Activated CD4-positive, alpha-beta T cell treated with anti-CD3 and anti-CD28 coated beads, Interleukin-10, Interleukin-2, amounts not matched to agents 100 ng/mL and 50 ng/mL, durations not matched to agents 16 hours and 8 hours (primary cell): Measurements from ENCODE around the gene ZNF423.
A peak's percentile ranks its signal among the peaks of the same experiment; 100 is the strongest.

Source experiments
- DNase-seq: peaks from one replicate; pipeline ENCODE4 v3.0.0-alpha.2; 2020

The ZNF423 gene

DNA sequence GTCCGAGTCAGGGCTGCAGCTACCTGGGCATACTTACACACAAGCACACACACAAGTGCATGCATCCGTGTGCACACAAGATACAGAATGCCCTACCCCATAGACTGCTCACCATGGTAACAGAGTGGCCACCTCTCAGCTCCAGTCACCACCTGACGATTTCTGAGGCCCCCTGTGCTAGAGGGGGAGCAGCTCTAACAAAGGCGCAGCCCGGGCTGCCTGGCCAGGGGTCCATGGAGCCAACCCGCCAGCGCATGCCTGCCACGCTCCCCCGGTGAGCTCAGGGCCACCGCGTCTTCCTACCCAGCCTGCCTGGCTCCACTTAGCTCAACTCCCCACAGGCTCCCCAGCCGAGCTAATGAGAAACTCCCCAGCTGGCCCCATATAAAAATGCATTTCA, 75.5 kb downstream of the ZNF423 start:
- DNase-seq: no peak

DNA sequence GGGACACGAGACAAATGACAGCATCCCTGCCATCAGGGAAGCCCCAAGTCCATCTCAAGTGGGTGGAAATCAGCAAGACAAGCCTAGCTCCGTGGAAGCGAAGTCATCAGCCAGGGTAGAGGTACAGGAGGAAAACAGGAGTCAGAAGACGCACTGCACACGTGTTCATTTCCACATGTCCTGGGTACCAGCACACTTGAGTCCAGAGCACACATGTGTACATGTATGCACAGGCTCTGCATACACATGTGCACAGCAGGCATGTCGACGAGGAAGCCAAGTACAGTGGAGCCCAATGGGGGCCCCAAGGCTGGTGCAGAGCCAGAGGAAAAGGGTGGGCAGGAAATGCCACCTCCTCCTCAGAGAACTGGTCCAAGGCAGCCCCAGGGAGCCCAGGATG, 75.9 kb downstream of the ZNF423 start:
- DNase-seq: no peak

DNA sequence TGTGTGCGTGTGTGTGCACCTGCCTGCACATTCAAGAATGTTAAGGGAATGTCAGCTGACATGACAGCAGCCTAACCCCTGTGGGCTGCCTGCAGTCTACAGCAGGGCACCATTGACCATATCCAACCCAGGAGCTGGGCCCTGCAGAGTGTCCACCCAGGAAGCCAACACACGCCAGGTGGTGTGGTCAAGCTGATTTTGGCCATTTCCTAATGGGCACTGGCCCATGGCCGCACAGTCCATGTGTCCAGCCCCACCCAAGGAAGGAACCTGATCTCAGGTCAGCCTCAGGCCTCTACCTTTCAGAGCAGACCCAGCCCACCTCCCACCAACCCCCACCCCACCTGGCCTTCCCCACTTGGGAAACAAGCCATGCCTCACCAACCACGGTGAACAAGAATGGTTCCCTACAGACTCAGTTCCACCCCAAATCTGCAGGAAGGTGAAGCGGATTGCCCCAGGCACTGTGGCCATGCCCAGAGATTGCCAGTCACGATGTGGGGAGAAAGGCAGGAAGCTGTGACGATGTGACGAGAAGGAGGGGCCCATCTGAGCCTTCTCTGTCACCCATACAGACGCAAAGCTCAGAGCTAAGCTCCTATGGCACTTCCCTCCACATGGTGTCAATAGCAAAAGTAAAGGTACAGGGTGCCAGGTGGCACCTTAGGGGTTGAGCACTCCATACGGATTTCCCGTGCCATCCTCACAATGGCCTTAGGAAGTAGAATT, 77.5 kb downstream of the ZNF423 start:
- DNase-seq: no peak

DNA sequence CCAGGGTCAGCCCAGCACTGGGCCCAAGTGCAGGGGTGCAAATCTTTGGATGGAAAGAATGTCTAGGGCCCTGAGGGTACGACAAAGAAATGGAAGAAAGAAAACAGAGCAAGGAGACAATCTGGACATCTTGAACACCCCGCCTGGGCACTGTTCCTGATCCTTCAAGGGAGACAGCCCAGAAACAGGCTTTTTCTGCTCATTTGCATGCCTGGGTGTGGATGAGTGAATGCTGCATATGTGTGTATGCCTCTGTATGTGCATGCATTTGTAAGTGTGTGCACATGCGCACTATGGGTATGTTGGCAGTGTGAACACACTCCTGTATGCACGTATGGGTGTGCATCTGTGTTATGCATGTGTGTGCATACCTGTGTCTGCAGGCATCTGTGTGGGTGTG, 79.2 kb downstream of the ZNF423 start:
- DNase-seq: no peak

DNA sequence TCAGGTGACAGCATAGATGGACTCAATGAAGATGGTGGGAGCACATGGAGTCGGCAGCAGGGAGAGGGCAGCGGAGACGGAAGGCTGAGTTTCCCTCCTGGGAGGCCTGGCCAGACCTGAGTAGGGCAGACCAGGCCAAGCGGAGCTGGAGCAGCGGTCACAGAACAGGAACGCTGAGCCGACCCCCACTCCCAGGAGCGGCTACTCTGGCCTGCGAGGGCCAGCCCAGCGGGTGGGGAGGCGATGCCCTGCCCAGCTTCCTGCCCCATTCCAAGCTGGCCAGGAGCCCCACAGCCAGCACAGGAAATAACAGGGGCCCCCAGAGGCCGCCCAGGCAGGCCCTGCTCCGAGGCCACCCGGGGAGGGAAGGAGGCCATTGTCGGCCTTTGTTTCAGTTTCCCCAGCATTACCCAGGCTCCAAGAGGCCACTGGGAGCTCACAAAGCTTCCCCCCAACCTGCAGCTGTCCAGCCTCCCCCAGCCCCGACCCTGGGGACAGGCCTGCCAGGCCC, 79.8 kb downstream of the ZNF423 start:
- DNase-seq: no peak

DNA sequence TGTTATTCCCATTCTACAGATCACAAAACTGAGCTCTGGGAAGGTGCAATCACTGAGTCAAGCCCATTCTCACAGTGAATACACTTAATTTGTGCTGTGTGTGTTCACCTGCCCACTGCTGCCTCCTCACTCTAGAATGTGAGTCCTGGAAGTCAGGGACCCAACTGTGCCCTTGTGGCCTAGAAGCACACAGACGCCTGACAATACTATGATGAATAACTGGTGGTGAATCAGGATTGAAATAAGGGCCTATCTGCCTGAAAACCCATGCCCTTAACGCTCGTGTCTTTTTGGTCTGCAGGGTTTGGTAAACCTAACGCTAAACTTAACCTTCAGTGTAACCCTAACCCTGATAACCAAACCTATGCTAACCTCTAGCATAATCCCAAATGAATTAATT, 80.3 kb downstream of the ZNF423 start:
- DNase-seq: no peak

DNA sequence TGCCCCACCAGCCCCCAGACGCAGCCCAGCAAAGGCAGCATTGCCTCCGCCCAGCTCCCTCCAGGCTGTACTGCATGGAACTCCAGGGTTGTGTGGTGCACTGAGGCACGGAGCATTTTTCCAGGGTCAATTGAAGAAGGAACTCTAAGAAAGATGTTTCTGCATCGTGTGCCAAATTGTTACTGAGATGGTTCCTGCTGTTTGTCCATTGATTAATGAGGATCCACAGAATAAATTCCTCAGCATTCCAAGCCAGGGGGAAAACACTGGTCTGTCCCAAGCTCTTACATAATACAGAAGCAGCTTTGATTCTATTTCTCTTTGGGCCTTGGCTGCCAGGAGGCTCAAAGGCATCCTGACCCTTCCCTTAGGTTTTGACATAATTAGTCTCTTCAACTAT, 80.9 kb downstream of the ZNF423 start:
- DNase-seq: no peak

DNA sequence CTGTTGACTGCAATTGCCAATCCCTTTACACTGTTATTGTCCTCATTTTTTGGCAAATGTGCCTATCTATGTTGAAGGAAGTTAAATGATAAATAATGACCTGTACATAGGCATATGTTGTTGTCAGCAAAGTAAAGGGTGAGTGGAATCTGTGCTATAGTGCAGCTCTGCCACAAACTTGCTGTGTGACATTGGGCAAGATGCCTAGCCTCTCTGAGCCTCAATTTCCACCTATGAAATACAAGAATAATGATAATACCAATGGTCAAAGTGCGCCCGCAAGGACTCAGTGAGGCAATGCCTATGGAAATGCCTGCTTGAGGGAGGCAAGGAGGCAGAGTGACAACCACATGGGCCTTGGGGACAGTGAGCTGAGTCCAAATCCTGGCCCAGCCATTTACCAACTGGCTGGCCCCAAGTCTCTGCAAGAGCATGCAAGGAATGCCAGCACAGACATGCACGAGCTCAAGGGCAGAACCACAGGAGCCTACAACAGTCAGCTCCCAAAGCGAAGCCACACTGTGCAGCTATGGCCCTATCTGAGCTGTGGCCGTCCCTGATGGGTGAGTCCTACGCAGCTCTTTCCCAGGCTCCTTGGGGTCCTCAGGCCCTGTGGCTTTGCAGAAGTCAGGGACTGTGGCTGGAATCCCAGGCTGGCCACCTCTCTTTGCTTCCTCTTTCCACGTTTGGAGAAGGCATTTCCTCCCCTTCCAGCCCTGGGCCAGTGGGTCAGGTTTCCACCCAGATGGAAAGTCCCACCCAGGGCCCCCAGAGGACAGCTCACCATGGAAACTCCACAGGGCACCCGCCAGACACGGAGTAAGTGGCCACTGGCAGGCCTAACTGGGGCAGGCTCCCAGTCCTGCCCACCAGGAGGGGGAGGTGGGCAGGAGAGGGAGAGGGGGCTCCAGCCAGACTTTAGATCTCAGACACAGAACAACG, 82.1 kb downstream of the ZNF423 start:
- DNase-seq: no peak

DNA sequence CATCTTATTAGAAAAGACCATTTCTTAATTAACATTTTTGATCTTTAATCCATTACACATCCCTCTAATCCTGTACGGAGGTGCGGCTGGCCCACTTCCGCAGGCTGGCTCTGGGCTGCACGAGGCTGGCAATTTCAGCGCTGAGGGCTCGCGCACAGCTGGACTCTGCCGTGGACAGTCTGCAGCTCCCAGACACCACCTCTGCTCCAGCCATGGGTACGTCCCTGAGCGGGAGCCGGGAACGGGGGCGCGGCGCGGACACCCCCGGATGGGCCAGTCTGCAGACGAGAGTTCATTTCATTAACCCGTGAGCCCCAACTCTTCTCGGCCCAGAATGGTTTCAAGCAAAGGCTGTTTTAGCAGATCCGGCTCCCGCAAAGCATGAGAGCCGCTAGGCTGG, 87.9 kb downstream of the ZNF423 start:
- DNase-seq: no peak

DNA sequence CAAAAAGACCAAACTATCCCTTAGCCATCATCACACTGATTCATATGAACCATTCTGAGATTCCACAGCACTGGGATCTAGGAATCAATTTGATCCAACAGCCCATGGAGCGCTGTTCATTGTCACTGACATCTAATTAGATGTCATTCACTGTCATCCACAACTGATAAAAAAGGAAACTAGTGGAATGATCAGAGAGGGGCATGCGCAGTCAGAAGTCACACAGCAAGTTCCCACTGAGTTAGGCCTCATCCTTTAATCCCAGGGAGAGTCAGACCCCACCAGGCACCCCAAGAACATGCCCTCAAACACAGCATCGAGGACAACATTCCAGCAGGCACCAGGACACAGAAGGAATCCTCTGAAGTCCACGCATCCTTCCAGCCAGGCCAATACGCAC, 88.5 kb downstream of the ZNF423 start:
- no peak for DNase-seq

DNA sequence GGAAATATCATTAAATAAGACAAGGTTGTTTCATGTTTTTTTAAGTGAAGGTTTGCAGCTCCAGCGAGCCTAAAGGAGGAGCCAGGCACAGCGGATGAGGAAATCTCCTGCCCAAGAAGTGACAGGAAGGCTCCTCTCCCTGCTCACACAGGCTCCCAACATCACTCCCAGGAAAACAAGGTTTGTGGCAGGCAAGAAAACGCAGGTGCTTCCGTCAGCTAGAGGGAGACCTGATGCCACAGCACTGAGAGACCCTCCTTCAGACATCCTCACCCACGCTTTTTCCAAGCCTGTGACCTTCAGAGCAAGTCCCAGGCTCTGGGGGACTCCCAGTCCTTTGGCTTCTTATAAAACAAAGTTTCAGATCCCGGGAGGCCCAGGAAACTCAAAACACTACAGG, 89.7 kb downstream of the ZNF423 start:
- no peak for DNase-seq

DNA sequence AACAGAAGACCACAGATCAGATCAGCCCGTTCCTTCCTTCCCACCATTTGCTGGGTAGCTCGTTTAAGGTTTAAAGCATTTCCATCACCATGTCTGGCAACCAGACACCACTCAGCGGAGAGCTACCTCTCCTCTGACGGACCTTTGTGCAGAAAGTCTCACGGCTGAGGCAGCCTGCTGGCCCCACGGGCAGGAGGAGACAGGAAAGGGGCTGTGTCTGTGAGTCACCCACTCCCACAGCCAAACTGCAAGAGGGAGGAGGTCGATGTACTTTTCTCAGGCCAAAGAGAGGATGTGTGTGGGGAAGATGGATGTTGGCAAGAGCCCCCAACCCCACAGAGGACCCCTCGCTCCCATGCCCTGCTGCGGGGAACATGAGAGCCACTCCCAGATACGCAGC, 92.1 kb downstream of the ZNF423 start:
- DNase-seq: no peak

DNA sequence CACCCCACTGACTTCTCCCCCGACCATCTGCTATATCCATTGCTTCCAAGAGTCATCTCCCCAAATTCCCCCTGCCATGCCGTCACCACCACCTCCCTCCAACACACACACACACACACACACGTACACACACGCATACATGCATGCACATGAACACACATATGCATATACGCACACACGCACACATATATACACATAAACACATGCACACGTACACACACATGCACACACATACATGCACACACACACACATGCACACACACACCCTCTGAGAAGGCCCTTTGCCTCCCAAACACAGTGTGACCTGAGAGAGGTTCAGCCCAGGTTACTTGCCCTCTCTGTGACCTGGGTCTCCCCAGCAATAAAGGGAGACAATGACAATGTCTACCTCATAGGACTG, 95.1 kb downstream of the ZNF423 start:
- DNase-seq: no peak

DNA sequence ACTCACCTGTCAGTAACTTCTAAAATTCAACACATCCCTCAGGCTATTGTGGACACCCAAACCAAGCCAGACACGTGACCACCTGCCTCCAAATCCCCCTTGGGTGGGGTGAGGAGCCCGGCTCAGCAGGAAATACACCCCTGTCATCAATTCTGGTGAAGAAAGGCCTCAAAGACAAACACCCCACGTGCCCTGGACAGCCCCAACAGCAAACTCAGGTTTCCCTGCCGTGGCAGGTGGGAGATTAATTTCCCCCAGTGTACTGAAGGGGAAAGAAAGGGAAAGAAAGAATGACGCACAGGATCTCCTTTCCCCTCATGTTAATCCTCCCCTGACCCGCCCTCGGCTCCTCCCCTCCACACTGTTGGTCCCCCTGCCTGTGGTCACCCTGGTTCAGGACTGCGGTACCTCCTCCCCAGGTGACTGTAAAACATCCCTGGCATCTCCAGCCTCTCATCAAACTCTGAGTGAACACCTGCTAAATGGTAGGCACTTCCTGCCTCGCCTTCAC, 98.3 kb downstream of the ZNF423 start:
- DNase-seq: no peak

DNA sequence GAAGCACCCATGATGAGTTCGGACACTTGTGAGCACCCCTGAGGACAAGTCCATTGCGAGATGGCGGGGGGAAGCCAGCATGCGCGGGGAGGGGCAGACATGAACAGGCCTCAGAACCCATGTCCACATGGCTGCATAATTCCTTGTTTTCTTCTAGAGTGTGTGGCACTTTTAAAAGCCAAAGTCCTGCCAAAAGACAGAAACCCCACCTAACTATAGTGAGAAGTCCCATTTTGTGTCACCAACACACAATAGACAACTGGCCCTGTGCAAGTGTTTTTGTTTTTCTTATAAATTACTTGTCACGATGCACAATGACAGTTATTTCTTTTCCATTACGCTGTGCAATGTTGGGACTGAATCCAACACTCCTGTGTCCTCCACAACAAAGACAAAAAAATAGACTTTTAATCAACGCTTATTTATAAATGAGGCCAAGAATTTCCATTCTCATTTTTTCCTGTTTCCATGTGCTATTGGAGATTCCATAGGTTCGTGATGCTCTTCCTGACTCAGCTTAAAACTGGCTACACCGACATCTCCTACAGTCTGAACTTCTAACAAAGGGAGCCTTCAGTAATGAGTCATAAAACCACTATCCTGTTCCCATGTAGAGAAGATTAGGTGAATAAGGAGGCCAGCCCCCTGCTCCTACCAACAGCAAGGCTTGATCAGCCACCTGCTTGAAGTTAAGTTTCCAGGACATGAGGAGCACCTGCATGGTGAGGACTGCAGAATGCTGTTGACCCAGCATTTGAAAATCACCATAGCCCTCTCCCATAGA, 98.9 kb downstream of the ZNF423 start:
- DNase-seq: no peak

DNA sequence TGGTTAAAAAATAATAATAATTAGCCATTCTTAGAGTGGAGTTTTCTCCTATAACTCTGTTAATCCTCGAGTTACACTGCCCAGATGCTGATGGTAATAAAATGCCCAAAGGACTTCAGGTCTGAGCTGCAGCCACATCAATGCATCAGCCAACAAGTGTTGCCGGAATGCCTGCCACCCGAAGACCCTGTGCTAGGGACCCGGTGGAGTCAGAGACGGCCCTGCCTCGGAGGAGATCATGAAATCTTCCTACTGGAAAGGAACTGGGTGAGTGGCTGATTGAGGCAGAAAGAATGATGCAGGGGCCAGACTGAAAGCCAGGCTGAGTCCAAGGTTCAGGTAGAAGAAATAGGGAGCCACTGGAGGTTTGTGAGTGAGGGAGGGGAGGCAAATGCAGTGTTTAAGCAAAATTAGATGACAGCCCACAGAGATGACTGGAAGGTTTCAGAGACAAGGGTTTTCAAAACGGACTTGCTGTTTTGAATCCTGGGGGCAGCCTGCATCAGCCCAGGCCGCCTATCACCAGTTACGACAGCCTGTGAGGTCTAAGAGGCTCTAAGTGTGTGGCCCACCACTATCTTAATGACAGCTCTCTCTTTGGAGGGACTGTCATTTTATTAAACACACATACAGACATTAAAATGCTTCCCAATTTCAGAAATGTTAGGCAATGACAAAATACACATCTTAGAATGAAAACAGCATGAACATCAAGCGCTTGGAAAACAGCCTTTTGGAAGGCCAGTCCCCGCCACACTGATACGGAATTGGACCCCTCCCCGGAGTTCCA, 100.0 kb downstream of the ZNF423 start:
- no peak for DNase-seq

DNA sequence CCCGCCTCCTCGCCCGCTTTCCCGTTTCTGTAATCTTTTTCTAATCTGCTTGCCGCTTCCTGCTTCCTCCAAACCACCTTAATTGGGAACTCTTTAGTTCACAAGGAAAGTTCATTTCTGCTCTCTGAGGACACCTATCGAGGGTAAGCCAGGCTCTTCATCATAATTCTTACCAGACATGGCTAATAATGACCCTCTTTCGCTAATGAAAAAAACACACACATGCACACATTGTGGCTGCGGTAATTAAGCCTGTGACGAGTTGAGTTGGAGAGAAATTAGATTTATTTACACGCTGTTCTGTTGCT, 100.6 kb downstream of the ZNF423 start:
- DNase-seq: no peak

DNA sequence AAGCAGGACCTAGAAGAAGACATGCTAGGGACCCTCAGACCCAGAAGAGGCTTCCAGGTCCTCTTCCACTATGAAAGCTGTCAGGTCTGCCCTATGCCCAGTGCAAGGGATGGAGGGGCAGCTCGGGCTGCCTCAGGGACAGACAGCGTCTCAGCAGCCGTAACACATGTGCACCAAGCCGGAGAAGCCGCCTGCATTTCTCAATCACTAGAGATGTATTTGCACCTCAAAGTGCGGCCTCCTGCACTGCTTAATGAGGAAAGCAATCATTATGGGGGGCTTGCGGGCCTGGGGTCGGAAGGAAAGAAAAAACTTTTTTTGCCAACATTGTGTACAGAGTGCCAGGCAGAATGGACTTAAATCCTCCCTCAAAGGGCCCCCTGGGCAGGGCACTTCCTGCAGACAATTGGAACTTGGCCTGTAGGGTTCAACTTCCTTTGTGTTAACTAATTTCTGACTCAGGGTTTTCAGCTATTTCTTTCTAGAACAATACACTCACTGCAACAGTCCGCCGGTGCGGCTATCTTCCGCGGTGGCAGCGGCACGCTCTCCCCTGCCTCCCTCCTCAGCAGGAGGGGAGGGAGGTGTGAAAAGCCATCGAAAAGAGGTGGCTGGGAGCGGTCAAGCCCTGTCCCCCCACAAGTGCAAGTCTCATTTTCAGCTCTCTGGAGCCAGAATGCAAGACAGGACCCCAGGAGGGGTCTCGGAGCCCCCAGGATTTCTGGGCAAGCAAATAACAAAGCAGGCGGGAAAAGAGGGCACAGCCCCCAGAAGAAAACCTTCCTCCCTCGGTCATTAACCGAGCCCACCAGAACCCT, 101.2 kb downstream of the ZNF423 start:
- DNase-seq: no peak

DNA sequence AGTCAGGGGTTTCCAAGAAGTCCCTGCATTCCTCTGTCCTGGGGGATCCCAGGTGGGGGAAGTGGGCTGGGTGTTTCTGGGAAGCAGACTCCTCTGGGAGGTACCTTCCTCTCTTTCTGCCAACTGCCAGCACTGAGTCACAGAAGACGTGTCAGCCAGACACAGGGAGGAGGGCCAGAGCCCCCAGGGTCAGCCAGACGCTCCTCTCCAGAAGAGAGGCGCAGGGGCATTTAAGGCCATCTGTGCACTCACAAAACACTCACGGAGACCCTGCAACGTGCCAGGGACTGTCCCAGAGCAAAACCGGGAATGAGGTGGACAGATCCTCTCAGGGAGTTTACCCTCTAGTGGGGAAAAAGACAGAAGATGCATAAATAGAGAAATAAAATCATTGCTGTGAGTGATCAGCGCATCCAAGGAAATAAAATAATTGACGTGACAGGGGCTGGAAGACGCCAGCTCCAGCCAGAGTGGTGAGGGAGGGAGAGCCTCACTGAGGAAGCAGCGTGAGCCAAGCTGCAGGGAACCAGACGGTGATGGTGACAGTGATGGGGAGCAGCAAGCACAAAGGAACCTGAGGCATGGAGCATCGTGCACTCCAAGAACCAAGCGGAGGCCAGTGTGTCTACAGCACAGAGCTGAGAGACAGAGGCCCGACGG, 105.4 kb downstream of the ZNF423 start:
- no peak for DNase-seq

DNA sequence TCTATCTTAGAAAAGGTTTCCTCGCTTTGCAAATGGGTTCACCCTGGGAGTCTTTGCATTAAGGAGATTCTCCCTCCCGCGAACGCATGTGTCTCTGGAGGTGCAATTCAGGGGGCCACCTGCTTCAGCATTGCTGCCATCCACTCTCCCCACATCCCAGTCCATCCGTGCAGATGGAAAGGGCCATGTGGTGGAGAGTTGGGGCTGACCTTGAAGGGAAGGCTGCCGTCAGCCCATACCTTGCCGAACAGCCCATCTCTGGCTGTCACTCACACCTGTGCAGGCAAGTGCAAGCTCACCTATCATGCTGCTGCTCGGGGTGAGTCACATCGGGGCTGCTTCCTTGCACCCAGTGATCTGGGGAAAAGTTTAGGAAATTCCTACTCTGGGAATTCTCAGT, 106.1 kb downstream of the ZNF423 start:
- no peak for DNase-seq

DNA sequence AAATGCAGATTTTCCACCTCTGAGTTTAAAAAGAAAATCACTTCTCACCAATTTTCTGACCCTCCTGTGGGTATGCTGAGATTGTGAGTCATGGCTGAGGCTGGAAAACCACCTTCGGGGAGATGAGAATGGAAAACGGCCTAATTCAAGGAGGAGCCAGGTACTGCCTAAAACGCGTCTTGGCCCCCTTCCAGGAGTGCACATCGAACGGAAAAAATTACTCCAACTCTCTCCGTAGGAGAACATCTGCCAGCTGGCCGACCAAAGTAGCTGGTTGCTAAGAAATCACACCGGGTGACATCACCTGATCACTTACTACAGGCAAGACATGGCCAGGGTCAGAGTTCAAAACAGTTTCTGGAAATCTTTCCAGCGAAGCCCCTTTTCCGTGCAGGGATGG, 107.6 kb downstream of the ZNF423 start:
- peak; percentile 11 for DNase-seq
